ENCODE measurements around the gene CRLF3.
"Not testable (repeated sequence)": the region's sequence is repeated elsewhere in the genome, so short reads cannot be mapped to it uniquely, and the experiment has no call there.

GRCh38 chr17:30814860-30815259 lies 9.6 kb downstream of the CRLF3 start:
- not testable (repeated sequence) for TF ChIP-seq RAD21 (IDR thresholded peaks at IDR 0.05; ENCODE audit: low read length); MAZ (IDR thresholded peaks at IDR 0.05; ENCODE audit: borderline replicate concordance, low read depth, low read length); CTCF (conservative IDR thresholded peaks at IDR 0.05; ENCODE audit: low read depth, low read length); BHLHE40 (IDR thresholded peaks at IDR 0.05; ENCODE audit: low read depth, low read length); POLR2A (IDR thresholded peaks at IDR 0.05; ENCODE audit: low read depth, low read length); USF2 (IDR thresholded peaks at IDR 0.05; ENCODE audit: low read depth, low read length); MXI1 (IDR thresholded peaks at IDR 0.05; ENCODE audit: borderline replicate concordance, low read depth, low read length)
- TF ChIP-seq CEBPB (IDR thresholded peaks at IDR 0.05; ENCODE audit: low read depth, low read length), result peak; percentile 54

Data from IMR-90 (cell line).